HEK293 (cell line): ENCODE results near the gene FILIP1.

Experiments used
- CTCF ChIA-PET: fragments of 350-600 bp; formaldehyde crosslinking; extraction: SDS; loops from one replicate; lab custom pipeline; 2021; ENCODE audit warnings: antibody characterized with exemption; lab: Yijun Ruan, JAX
- POLR2A ChIA-PET: fragments of 300-600 bp; formaldehyde crosslinking; extraction: SDS; loops from one replicate; lab custom pipeline; 2020; ENCODE audit warnings: antibody characterized with exemption, inconsistent platforms; lab: Yijun Ruan, JAX
- H3K27ac ChIP-seq: fragments of 200-500 bp; sonication (Bioruptor generic); 2 replicates; pipeline ENCODE4 v1.5.1; 2014; ENCODE audit warnings: low read depth, low read length, control low read depth, inconsistent platforms; ENCODE audit errors: extremely low read depth
- H3K36me3 ChIP-seq, 2 experiments: fragments of 200-500 bp in 1 of 2; sonication (Bioruptor generic) in 1 of 2; 1 replicate in 1 of 2; 2 replicates in 1 of 2; pipeline ENCODE4 v1.5.1; 2014 to 2017; ENCODE audit warnings: inconsistent platforms in 2 of 2, low read length in 2 of 2; ENCODE audit not compliant: control insufficient read depth in 2 of 2, insufficient read depth in 1 of 2
- H3K4me1 ChIP-seq: fragments of 200-500 bp; sonication (Bioruptor generic); 2 replicates; pipeline ENCODE4 v1.5.1; 2014; ENCODE audit warnings: mild to moderate bottlenecking, low read length, inconsistent platforms; ENCODE audit not compliant: control insufficient read depth, insufficient read depth
- H3K4me3 ChIP-seq: 2 replicates; pipeline ENCODE4 v1.5.1; 2011; ENCODE audit warnings: low read depth, mild to moderate bottlenecking, control low read depth, low read length, moderate library complexity
- H3K9me3 ChIP-seq: fragments of 200-500 bp; sonication (Bioruptor generic); 2 replicates; pipeline ENCODE4 v1.5.1; 2014; ENCODE audit warnings: low read depth, low read length, inconsistent platforms; ENCODE audit not compliant: control insufficient read depth, insufficient read depth
- GLI4 ChIP-seq: fragments of 450-650 bp; formaldehyde crosslinking; IDR thresholded peaks from 2 replicates; pipeline ENCODE4 v1.5.1; 2016; ENCODE audit warnings: missing biosample characterization, missing genetic modification characterization
- KLF16 ChIP-seq: fragments of 450-650 bp; formaldehyde crosslinking; IDR thresholded peaks from 2 replicates; pipeline ENCODE4 v1.5.1; 2017; ENCODE audit warnings: missing biosample characterization, missing genetic modification characterization
- PRDM2 ChIP-seq: fragments of 450-650 bp; formaldehyde crosslinking; IDR thresholded peaks from 2 replicates; pipeline ENCODE4 v1.5.1; 2016; ENCODE audit warnings: missing biosample characterization, missing genetic modification characterization, borderline replicate concordance
- TRIM28 ChIP-seq: IDR thresholded peaks from 2 replicates; pipeline ENCODE4 v1.6.1; 2011; ENCODE audit warnings: low read length, control low read depth, borderline replicate concordance
- ZBTB17 ChIP-seq: fragments of 450-650 bp; formaldehyde crosslinking; IDR thresholded peaks from 2 replicates; pipeline ENCODE4 v1.5.1; 2016; ENCODE audit warnings: missing biosample characterization, missing genetic modification characterization
- ZFHX2 ChIP-seq: fragments of 450-650 bp; formaldehyde crosslinking; conservative IDR thresholded peaks from 2 replicates; pipeline ENCODE4 v1.5.1; 2016; ENCODE audit warnings: missing biosample characterization, missing genetic modification characterization
- ZFP37 ChIP-seq: fragments of 450-650 bp; formaldehyde crosslinking; IDR thresholded peaks from 2 replicates; pipeline ENCODE4 v1.5.1; 2016; ENCODE audit warnings: missing biosample characterization, missing genetic modification characterization
- ZIC2 ChIP-seq: fragments of 450-650 bp; formaldehyde crosslinking; IDR thresholded peaks from 2 replicates; pipeline ENCODE4 v1.5.1; 2016; ENCODE audit warnings: missing biosample characterization, missing genetic modification characterization
- ZNF121 ChIP-seq: fragments of 450-650 bp; formaldehyde crosslinking; IDR thresholded peaks from 2 replicates; pipeline ENCODE4 v1.5.1; 2016; ENCODE audit warnings: missing biosample characterization, missing genetic modification characterization
- ZNF155 ChIP-seq: fragments of 450-650 bp; formaldehyde crosslinking; IDR thresholded peaks from 2 replicates; pipeline ENCODE4 v1.5.1; 2016; ENCODE audit warnings: missing biosample characterization, missing genetic modification characterization
- ZNF184 ChIP-seq: fragments of 450-650 bp; IDR thresholded peaks from 2 replicates; pipeline ENCODE4 v1.5.1; 2018; ENCODE audit warnings: missing biosample characterization, mild to moderate bottlenecking, missing genetic modification characterization
- ZNF202 ChIP-seq: fragments of 450-650 bp; formaldehyde crosslinking; IDR thresholded peaks from 2 replicates; pipeline ENCODE4 v1.5.1; 2016; ENCODE audit warnings: missing biosample characterization, missing genetic modification characterization, borderline replicate concordance
- ZNF223 ChIP-seq: fragments of 450-650 bp; formaldehyde crosslinking; IDR thresholded peaks from 2 replicates; pipeline ENCODE4 v1.5.1; 2016; ENCODE audit warnings: missing biosample characterization, missing genetic modification characterization
- ZNF274 ChIP-seq, 2 experiments: fragments of 200-500 bp in 1 of 2; fragments of 450-650 bp in 1 of 2; sonication (Bioruptor generic) in 1 of 2; formaldehyde crosslinking in 1 of 2; IDR thresholded peaks; 2 replicates each; pipeline versions ENCODE4 v1.5.1 to v1.6.1; 2014 to 2016; ENCODE audit warnings: borderline replicate concordance in 1 of 2, inconsistent platforms in 1 of 2, low read length in 1 of 2, missing biosample characterization in 1 of 2, missing genetic modification characterization in 1 of 2
- ZNF37A ChIP-seq: fragments of 450-650 bp; IDR thresholded peaks from 2 replicates; pipeline ENCODE4 v1.5.1; 2018; ENCODE audit warnings: missing biosample characterization, missing genetic modification characterization
- ZNF433 ChIP-seq: fragments of 450-650 bp; formaldehyde crosslinking; IDR thresholded peaks from 2 replicates; pipeline ENCODE4 v1.5.1; 2016; ENCODE audit warnings: missing biosample characterization, missing genetic modification characterization, low read depth
- ZNF473 ChIP-seq: fragments of 450-650 bp; formaldehyde crosslinking; IDR thresholded peaks from 2 replicates; pipeline ENCODE4 v1.5.1; 2017; ENCODE audit warnings: missing biosample characterization, missing genetic modification characterization
- ZNF596 ChIP-seq: fragments of 450-650 bp; IDR thresholded peaks from 2 replicates; pipeline ENCODE4 v1.5.0; 2018; ENCODE audit warnings: missing biosample characterization, mild to moderate bottlenecking, missing genetic modification characterization, moderate library complexity
- ZNF660 ChIP-seq: fragments of 450-650 bp; IDR thresholded peaks from 2 replicates; pipeline ENCODE4 v1.5.1; 2018; ENCODE audit warnings: missing biosample characterization, mild to moderate bottlenecking, missing genetic modification characterization
- ZNF677 ChIP-seq: fragments of 450-650 bp; IDR thresholded peaks from 2 replicates; pipeline ENCODE4 v1.5.0; 2018; ENCODE audit warnings: missing biosample characterization, mild to moderate bottlenecking, missing genetic modification characterization, moderate library complexity
- ZNF837 ChIP-seq: fragments of 450-650 bp; formaldehyde crosslinking; IDR thresholded peaks from 2 replicates; pipeline ENCODE4 v1.5.1; 2016; ENCODE audit warnings: missing biosample characterization, missing genetic modification characterization
- ZXDB ChIP-seq: fragments of 450-650 bp; formaldehyde crosslinking; IDR thresholded peaks from 2 replicates; pipeline ENCODE4 v1.5.1; 2016; ENCODE audit warnings: missing biosample characterization, missing genetic modification characterization

The FILIP1 gene

DNA sequence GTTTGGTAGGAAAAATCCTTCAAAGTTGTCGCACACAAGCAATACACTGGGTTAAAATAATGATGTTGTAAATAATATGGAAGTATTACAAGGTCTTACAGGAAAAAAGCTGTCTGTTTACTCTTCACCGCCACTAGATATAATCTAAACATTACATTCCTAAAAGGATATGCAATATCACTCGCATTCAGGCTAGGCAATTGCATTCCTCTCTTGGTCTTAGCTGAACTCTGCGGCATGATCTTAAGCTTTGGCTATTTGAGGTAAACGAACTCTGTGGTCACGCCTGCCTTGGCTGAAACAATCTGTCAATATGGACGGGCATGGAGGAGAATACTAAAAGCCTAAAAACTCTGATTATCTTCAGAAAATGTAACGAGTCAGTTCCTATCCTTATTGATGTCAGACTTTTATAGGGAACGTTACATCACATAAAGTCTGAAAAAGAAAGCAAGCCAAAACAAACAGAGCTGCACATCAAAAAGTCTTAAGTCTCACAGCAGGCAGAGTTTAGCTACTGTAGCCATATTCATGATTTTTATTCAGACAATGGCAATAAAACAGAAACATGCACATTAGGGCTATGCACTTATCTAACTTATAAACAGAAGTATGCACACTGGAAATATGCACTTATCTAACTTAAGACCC is 30.8 kb upstream of the FILIP1 start (continued):
- no peak for TF ChIP-seq PRDM2 (tag by site-specific recombination)
- TF ChIP-seq, all 188 proteins: peak for 73

GRCh38 chr6:75516757-75517156 is 23.2 kb upstream of the FILIP1 start:
- H3K9me3 ChIP-seq: no peaks in the 10 kb centered on the region
- H3K27ac ChIP-seq: no peak overlapping the region
- TF ChIP-seq ZNF837 (tag by site-specific recombination): no peak
- no peak for TF ChIP-seq ZNF660 (tag by site-specific recombination)
- no peak for TF ChIP-seq ZNF677 (tag by site-specific recombination)
- TF ChIP-seq ZNF223 (tag by site-specific recombination): no peak
- no peak for TF ChIP-seq ZFHX2 (tag by site-specific recombination)
- H3K4me1 ChIP-seq: no peaks in the 10 kb centered on the region
- ChIA-PET POLR2A (no interaction called here), CTCF (interaction anchor here (0.6 to 1.8 kb wide), 5 partner anchors 10 to 260 kb away, joined by 3 to 4 read pairs (median 3); no protein-coding TSS in a partner anchor)
- H3K36me3 ChIP-seq: no peaks in the 10 kb centered on the region
- H3K4me3 ChIP-seq: no peak overlapping the region

DNA sequence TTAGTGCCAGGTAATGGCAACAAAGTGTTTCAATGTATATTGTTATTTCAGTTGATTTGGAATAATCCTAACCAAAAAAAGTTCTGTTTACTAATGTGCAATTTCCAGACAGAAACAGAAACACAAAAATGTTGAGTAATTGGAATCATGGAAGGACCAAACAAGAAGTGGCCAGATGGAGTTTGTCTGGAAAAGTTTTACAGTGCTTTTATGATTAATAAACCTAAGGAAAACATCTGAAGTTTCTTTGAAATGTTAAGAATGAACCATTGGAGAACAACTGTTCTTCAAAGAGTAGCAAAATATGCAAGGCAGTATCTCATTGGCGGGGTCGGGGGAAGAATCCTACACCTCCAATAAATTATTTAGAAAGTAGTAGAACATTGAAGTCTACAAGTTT is 19.0 kb upstream of the FILIP1 start:
- Histone ChIP-seq H3K4me1 (no peaks in the 10 kb centered on the region), H3K36me3 (no peaks in the 10 kb centered on the region), H3K4me3 (no peak overlapping the region)
- TF ChIP-seq ZNF433: no peak
- TF ChIP-seq GLI4: no peak
- no peak for TF ChIP-seq ZIC2 (tag by site-specific recombination)
- TF ChIP-seq ZNF596 (tag by site-specific recombination): no peak
- TF ChIP-seq ZNF184: no peak
- no peak for TF ChIP-seq ZXDB (tag by site-specific recombination)
- no peak for TF ChIP-seq KLF16 (tag by site-specific recombination)
- no peak for TF ChIP-seq ZNF202 (tag by site-specific recombination)
- TF ChIP-seq, all 188 proteins: peak for 0
- ChIA-PET CTCF (interaction anchor here (0.6 to 1.7 kb wide), 3 partner anchors 8 to 573 kb away, joined by 3 to 9 read pairs (median 5); no protein-coding TSS in a partner anchor), POLR2A (interaction anchor here (2.0 kb wide), 1 partner anchor 228 kb away, joined by 4 read pairs; the partner anchor contains the start of gene TMEM30A)
- H3K27ac ChIP-seq: no peak overlapping the region
- no peaks in the 10 kb centered on the region for H3K9me3 ChIP-seq

GRCh38 chr6:75505424-75505823 is 11.8 kb upstream of the FILIP1 start:
- ChIA-PET POLR2A (no interaction called here), CTCF (interaction anchor here (0.6 to 3.0 kb wide), 15 partner anchors 8 to 274 kb away, joined by 3 to 37 read pairs (median 6); partner anchors contain the start of gene FILIP1)
- Histone ChIP-seq H3K27ac (no peak overlapping the region), H3K4me3 (no peak overlapping the region), H3K9me3 (no peaks in the 10 kb centered on the region), H3K4me1 (no peaks in the 10 kb centered on the region), H3K36me3 (no peaks in the 10 kb centered on the region)
- TF ChIP-seq ZNF37A (tag by site-specific recombination) (no peak), ZFP37 (no peak), ZBTB17 (tag by site-specific recombination) (no peak), ZNF274 (IDR thresholded peaks at IDR 0.05; ENCODE audit: low read length) (no peak), ZNF274 (tag by site-specific recombination; IDR thresholded peaks at IDR 0.05; ENCODE audit: borderline replicate concordance) (no peak), ZNF121 (no peak), TRIM28 (no peak), ZNF155 (no peak), ZNF473 (no peak)
